Measurements from ENCODE around the gene PKDCC.

PKDCC gene

GRCh38 chr2:42047488-42048298, at the start of gene PKDCC:
TSS of gene PKDCC (plus strand) at chr2:42048021. CDS start at chr2:42048200, 179 bp downstream.
- peak; percentile 48 for DNase-seq

GRCh38 chr2:41998186-41999127, 49.4 kb upstream of the PKDCC start:
- DNase-seq = no peak

GRCh38 chr2:41999128-41999480, 48.7 kb upstream of the PKDCC start:
- no peak for DNase-seq

- DNase-seq = no peak
These were observed 48.1 kb upstream of the PKDCC start for GRCh38 chr2:41999592-42000281.

GRCh38 chr2:42001711-42002201, 46.1 kb upstream of the PKDCC start:
- no peak for DNase-seq

- no peak for DNase-seq
These were observed 40.3 kb upstream of the PKDCC start for GRCh38 chr2:42007551-42007950.

GRCh38 chr2:42008241-42008921, 39.4 kb upstream of the PKDCC start:
- DNase-seq = no peak

GRCh38 chr2:42009657-42010580, 37.9 kb upstream of the PKDCC start:
- DNase-seq = no peak

- DNase-seq = no peak
These were observed 37.0 kb upstream of the PKDCC start for GRCh38 chr2:42010743-42011298.

- DNase-seq = no peak
These were observed 35.7 kb upstream of the PKDCC start for GRCh38 chr2:42012137-42012536.

- no peak for DNase-seq
These were observed 35.2 kb upstream of the PKDCC start for GRCh38 chr2:42012651-42013050.

GRCh38 chr2:42013409-42013808, 34.4 kb upstream of the PKDCC start:
- DNase-seq = no peak

GRCh38 chr2:42021464-42021863, 26.4 kb upstream of the PKDCC start:
- no peak for DNase-seq

- DNase-seq = peak; percentile 66
These were observed 22.7 kb upstream of the PKDCC start for GRCh38 chr2:42025151-42025582.

- no peak for DNase-seq
These were observed 21.5 kb upstream of the PKDCC start for GRCh38 chr2:42026272-42026671.

- DNase-seq = no peak
These were observed 19.2 kb upstream of the PKDCC start for GRCh38 chr2:42028571-42029148.

- no peak for DNase-seq
These were observed 18.6 kb upstream of the PKDCC start for GRCh38 chr2:42029171-42029570.

- no peak for DNase-seq
These were observed 18.1 kb upstream of the PKDCC start for GRCh38 chr2:42029639-42030199.

GRCh38 chr2:42030200-42030759, 17.5 kb upstream of the PKDCC start:
- no peak for DNase-seq

- no peak for DNase-seq
These were observed 17.0 kb upstream of the PKDCC start for GRCh38 chr2:42030829-42031228.
